AG09309 (cell line): ENCODE results near the gene CDCA3.

Source experiments
- DNase-seq: peaks from one replicate; pipeline ENCODE4 v3.0.0-alpha.2; 2010; ENCODE audit warnings: low read depth
- H3K4me3 ChIP-seq: 2 replicates; pipeline ENCODE4 v1.5.1; 2011; ENCODE audit warnings: mild to moderate bottlenecking, low read depth, low read length, moderate library complexity; ENCODE audit not compliant: control insufficient read depth
- TF ChIP-seq, protein P1 (sequence below): IDR thresholded peaks from 2 replicates; pipeline ENCODE4 v1.5.1; 2011; ENCODE audit warnings: mild to moderate bottlenecking, low read depth, low read length, inconsistent platforms; ENCODE audit not compliant: insufficient read depth, control insufficient read depth; ENCODE audit errors: missing control alignments

The CDCA3 gene

DNA sequence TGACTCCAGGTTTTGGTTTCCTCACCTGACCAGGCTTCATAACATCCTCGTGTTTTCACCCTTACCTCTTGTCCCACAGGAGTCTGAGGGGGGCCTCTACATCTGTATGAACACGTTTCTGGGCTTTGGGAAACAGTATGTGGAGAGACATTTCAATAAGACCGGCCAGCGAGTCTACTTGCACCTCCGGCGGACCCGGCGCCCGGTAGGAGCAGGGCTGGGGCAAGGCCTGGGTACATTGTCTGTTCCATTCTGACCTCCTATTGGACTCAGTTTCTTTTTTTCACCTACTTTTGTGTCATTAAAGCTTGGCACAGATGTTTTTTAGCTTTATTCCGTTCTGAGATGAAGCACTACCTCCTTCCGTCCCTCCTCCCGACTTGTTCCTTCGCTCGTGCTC lies 4.2 kb upstream of the CDCA3 start:
- TF ChIP-seq, protein P1, sequence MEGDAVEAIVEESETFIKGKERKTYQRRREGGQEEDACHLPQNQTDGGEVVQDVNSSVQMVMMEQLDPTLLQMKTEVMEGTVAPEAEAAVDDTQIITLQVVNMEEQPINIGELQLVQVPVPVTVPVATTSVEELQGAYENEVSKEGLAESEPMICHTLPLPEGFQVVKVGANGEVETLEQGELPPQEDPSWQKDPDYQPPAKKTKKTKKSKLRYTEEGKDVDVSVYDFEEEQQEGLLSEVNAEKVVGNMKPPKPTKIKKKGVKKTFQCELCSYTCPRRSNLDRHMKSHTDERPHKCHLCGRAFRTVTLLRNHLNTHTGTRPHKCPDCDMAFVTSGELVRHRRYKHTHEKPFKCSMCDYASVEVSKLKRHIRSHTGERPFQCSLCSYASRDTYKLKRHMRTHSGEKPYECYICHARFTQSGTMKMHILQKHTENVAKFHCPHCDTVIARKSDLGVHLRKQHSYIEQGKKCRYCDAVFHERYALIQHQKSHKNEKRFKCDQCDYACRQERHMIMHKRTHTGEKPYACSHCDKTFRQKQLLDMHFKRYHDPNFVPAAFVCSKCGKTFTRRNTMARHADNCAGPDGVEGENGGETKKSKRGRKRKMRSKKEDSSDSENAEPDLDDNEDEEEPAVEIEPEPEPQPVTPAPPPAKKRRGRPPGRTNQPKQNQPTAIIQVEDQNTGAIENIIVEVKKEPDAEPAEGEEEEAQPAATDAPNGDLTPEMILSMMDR, result no peak
- DNase-seq, result no peak
- no peak overlapping the region for H3K4me3 ChIP-seq

GRCh38 chr12:6854036-6854435 lies 3.0 kb upstream of the CDCA3 start:
- no peak overlapping the region for H3K4me3 ChIP-seq
- TF ChIP-seq, protein P1, result no peak
- DNase-seq, result no peak

DNA sequence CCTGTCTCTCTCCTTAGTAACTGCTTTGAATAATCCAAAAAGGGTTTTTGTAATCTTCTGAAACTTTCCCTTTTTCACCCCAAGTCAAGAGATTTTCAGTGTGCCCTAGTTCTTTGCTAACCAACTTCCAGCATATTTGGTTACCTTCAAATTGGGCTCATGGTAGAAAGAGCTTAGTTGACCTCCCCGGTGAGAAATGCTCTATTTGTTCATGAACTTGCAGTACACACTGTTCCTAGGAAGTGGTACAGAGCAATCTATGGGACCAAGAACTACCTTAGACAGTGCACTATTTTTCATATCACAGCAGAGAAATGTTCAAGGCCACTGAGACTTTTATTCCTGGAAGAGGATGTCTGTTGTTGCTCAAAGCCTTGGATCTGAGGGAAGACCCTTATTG lies 2.5 kb upstream of the CDCA3 start:
- TF ChIP-seq, protein P1, result no peak
- H3K4me3 ChIP-seq, result no peak overlapping the region; the same call in 1 of the 2 replicates
- no peak for DNase-seq

- no peak for DNase-seq
- TF ChIP-seq, protein P1, result no peak
- peak overlapping the region; percentile 82 for H3K4me3 ChIP-seq
Measured at GRCh38 chr12:6852651-6853354, 1.7 kb upstream of the CDCA3 start.

DNA sequence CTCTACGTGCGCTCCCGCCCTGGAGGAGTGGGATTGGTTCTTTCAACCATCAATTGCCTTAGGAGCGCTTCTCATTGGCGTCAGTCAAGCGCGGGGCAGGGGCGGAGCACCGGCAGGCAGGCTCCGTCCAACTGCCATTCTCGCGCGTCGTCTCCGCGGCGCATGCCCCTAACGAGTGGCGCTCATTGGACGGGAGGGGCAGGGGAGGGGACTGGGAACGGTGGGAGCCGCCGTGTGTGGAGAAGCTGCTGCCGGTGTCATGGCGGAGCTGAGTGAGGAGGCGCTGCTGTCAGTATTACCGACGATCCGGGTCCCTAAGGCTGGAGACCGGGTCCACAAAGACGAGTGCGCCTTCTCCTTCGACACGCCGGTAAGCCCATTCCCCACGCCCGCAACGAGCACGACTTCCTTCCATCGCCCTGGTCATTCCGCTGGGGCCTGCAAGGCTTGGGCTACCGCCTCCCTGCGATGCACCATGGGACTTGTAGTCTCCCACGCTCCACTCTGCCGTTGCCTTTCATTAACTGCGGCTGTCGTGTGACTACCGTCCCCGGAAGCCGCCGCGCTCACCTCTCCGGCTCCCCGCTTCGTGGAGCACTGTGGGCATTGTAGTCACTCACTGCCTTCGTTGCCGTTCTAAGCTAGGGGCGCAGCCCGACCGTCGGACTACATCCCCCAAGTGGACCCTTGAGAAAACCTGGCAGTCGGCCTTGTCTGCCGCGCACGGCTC lies 1.0 kb upstream of the CDCA3 start, which contains the start of gene USP5:
TSS of gene USP5 (plus strand) at position 230 of the 730 bp plus-strand sequence. CDS start at position 260, 30 bp downstream.
- H3K4me3 ChIP-seq, result peak within 1 kb of the TSS; percentile 82
- peak; percentile 99 for DNase-seq
- TF ChIP-seq, protein P1, result no peak

DNA sequence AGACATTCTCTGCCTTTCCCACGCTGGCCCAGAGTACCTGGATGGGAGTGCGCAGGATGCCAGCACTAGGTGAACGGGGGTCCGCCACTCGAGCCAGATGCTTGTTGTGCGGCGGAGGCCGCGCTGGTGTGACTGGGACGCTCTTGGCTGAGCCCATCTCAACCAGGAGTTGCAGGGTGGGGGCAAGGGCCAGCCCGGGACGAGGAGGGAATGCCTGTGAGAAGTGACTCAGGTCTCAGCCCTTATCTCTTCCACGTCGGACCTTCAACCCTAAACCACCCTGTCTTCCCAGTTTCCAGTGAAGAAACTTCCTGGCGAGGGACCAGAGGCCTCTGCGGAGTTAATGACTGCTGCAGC lies 312 bp downstream of the CDCA3 start:
- TF ChIP-seq, protein P1, result no peak
- DNase-seq, result no peak
- peak overlapping the region; percentile 82 for H3K4me3 ChIP-seq
